ENCODE data around the gene ERFL.

The ERFL gene

DNA sequence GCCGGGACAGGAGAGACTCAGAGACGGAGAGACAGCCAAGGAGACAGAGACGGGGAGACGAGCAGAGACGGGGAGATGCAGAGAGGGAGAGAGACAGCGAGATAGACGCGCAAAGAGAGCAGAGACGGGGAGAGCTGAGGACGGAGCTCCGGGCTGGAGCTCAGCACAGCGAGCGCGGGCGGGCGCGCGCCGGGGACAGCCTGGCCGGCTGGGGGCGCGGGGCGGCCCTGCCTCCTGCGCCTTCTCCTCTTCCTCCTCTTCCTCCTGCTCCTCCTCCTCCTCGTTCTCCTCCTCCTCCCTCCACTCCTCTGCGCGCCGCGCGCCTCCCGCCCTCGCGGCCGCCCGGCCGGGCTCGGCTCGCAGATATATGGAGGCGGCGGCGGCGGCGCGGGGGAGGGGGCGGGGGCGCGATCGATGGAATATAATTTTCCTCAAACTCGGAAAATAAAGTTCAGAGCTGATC is at the start of gene ERFL:
Gene ERFL (minus strand): TSS at position 229 of the 463 bp plus-strand sequence. CDS start 15,530 bp downstream, outside the sequence.
- DNase-seq (ENCODE audit: low read depth): no peak

DNA sequence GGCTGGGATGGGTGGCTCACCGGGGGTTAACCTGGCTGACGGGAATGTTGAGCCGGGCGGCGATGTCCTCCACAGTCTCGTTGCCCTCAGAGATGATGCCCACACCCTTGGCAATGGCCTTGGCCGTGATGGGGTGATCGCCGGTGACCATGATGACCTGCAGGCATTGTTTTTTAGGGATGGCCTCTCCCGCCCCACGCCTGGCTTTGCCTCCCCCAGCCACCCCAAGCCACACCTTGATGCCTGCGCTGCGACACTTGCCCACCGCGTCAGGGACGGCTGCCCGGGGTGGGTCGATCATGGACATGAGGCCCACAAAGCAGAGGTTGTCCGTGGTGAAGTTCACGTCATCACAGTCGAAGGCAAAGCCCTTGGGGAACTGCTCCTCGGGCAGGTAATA is 49.7 kb upstream of the ERFL start:
- no peak for DNase-seq (ENCODE audit: low read depth)

- DNase-seq (ENCODE audit: low read depth): no peak
Observed at GRCh38 chr19:41974652-41975051, 46.4 kb upstream of the ERFL start.

GRCh38 chr19:41971363-41971762 is 43.1 kb upstream of the ERFL start:
- no peak for DNase-seq (ENCODE audit: low read depth)

GRCh38 chr19:41969772-41970458 is 41.7 kb upstream of the ERFL start:
- no peak for DNase-seq (ENCODE audit: low read depth)

- no peak for DNase-seq (ENCODE audit: low read depth)
Observed at GRCh38 chr19:41968751-41969595, 40.7 kb upstream of the ERFL start.

- no peak for DNase-seq (ENCODE audit: low read depth)
Observed at GRCh38 chr19:41967054-41967783, 39.0 kb upstream of the ERFL start.

DNA sequence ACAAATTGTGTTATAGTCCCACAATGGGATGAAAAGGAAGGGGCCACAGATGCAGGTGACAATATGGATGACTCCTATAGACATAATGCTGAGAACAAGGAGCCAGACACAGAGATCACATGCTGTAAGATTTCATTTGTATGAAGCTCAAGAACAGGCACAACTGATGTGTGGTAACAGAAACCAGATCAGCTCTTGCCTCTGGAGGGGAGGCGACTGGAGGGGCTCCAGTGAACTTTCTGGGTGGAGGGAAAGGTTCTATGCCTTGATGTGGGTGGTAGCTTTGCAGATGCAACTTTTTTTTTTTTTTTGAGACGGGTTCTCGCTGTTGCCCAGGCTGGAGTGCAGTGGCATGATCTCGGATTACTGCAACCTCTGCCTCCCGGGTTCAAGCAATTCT is 36.9 kb upstream of the ERFL start:
- no peak for DNase-seq (ENCODE audit: low read depth)

- no peak for DNase-seq (ENCODE audit: low read depth)
Observed at GRCh38 chr19:41960973-41961372, 32.7 kb upstream of the ERFL start.

DNA sequence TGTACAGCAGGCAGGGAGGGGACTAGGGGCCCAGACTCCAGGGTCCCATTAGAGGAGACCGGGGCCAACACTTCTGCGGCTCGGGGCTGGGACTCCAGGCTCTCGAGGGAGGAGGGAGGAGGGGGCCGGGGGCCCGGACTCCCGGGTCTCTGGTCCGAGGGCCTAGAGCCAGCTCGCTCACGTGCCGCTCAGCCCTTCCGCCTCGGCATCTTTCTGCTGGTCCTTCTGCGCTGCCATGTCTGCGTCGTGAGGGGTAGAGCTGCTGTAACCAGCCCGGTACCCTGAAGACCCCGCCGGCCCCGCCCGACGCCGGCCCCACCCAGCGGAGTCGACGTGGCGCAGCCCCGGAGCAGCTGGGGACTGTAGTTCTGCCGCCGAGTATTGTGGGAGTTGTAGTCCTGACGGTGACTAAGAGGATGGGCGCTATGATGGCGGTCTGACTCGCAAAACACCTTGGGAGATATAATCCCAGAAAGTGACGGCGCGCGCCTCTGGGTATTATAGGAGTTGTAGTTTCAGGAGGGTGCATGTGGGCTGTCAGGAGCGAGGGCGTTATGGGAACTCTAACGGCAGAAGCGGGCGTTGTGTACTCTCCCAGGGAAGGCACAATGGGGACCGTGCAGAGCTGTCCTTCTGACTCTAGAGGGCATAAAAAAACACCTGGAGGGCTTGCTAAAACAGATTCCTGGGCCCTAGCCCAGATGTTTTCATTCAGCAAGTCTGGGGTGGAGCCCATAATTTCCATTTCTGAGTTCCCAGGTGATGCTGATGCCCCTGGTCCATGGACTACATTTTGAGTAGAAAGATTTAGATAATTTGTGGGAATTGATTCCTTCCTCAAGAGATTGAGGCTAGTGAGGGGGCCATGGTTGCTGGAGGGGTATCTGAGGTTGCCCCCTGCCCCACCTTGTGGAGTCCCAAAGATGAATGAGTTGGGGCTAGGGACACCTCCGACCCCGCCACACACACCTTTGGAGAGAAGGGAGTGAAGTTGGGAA is 31.1 kb upstream of the ERFL start, which contains the start of gene RABAC1:
Gene RABAC1 (minus strand): TSS at position 266 of the 998 bp plus-strand sequence. CDS start 29 bp downstream, at position 237.
- peak; percentile 79 for DNase-seq (ENCODE audit: low read depth)

GRCh38 chr19:41958367-41959055 is 30.3 kb upstream of the ERFL start:
- peak; percentile 74 for DNase-seq (ENCODE audit: low read depth)

DNA sequence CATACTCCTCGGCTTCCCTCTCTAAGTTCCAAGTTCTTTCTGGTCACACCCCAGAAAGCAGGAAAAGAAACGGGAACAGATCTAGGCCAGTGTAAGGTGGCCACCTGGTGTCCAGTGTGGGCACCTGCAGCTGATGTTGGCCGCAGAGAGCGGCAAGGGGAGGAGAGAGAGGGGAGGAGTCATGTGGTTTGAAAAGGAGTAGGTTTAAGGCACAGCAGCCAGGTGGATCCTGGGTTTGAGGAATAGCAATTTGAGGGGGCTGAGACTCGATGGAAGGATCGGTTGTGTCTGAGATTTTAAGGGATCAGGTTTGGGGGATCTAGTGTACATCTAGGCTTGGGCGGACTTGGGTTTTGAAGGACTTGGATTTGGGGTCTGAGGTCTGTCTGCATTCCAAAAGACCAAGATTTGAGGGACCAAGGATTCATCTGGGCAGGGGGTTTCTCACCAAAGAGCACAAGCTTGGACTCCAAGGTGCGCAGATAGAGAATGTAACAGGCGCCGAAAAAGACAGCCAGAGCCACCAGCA is 29.7 kb upstream of the ERFL start:
- no peak for DNase-seq (ENCODE audit: low read depth)

DNA sequence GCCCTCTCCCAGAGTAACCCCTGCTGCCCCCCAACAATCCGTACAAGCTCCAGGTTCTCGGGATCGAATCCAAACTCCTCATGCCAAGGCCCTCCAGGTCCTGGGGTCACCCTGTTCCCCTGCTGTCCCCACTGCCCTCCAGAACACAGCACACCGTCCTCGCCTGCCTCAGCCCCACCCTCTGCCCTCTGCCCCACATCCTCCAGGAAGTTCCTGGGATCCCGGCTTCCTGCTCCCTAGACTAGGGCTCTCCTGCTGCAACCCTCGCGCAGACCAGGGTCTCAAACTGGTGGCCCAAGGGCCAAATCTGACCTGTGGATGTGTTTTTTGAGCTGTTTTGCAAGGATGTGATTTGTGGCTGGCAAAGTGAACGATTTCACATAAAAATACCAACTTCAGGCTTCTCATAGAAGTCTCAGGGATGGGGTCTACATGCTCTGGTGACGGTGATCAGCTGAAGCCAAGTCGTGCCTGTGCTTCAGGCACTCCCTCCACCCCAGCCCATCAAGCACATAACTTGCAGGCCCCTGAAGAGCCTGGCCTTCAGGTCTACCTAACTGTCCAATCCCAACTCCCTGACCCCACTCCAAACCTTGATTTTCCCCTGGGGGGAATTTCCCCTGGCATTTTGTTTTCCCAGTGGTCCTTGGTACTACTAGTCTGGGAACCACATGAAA is 29.1 kb upstream of the ERFL start:
- DNase-seq (ENCODE audit: low read depth): no peak

- no peak for DNase-seq (ENCODE audit: low read depth)
Observed at GRCh38 chr19:41956621-41957020, 28.4 kb upstream of the ERFL start.

DNA sequence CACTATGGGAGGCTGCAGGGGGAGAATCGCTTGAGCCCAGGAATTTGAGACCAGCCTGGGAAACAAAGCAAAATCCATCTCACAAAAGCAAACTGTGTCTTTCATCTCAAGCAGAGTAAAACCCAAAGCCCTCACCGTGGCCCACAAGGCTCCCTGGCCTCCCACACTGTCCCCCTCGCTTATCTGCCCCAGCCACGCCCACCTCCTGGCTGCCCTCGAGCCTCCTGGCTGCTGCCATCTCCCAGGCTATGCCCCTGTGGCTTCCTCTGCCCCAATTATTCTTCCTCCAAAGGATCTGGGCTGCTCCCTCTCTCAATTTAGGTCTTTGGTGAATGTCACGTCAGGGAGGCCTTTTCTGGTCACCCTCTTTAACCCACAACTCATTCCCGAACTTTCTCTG is 27.3 kb upstream of the ERFL start:
- no peak for DNase-seq (ENCODE audit: low read depth)

DNA sequence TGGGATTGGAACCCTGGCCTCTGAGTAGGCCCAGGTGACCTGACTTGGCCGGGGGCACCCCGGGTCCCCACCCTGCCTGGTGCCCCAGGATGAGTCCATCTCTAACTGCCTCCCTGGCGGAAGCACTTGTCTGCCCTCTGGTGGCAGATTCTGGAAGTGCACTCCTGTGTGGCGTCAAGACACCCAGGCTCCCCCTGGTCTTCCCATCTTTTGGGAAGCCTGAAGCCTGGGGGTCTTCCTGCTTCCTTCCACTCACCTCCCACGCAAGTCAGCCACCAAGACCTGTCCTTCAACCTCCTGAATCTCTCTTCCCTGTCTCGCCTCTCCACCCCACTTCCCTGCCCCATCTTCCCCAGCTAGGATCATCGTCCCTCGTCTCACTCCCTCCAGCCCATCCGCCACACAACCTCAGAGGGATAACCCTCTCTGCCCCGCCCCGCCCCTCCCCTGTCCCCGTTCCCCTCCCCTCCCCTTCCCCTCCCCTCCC is 23.5 kb upstream of the ERFL start:
- DNase-seq (ENCODE audit: low read depth): peak; percentile 79

GRCh38 chr19:41947091-41947490 is 18.8 kb upstream of the ERFL start:
- no peak for DNase-seq (ENCODE audit: low read depth)

GRCh38 chr19:41945135-41945766 is 17.0 kb upstream of the ERFL start:
- peak; percentile 78 for DNase-seq (ENCODE audit: low read depth)

- no peak for DNase-seq (ENCODE audit: low read depth)
Observed at GRCh38 chr19:41944336-41944735, 16.1 kb upstream of the ERFL start.

Measured in activated T-helper 9 cell treated with anti-CD3 and anti-CD28 coated beads, Interleukin-2, amount 50 U/mL, for 16 hours (primary cell).